Measurements from ENCODE around the gene PIK3R5. TPM values are rescaled to one million over a fixed set of nuclear protein-coding genes. Genes with fewer than 3 reads are reported as not detected.

PIK3R5 gene
- total RNA-seq, 1 donor from 2014 or later, result 0.90 TPM

DNA sequence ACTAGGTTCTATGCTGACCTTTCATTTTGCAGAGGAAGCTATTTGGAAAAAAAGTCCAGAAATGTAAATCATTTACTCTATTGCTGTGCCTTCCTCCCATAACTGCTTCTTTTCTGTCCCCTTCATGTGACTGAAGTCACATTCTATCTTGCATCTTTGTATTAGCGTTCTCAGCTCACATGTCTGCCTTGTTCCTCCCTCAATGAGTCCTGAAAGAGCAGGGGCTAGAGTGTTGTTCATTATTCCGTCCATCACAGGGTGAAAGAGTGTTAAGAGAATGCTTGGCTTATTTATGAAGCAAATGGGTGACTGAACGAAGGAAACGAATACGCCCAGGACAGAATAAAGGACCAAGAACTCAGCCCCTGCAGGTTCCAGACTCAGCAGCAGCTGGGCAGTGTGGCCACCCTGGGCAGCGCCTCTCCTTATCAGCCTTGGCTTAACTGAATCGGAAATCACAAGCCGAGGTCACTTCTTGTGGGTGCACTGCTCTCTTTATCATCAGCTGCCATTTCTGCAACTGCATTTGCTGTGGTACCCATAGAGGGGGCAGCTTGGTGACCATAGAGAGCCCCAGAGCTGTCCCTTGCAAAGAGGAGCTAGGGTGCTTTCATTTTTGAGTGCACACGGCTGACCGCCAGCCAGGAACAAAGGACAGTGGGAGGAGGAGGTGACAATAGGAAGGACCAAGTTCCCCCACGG, 96.2 kb downstream of the PIK3R5 start:
- no peak for DNase-seq (ENCODE audit: low spot score)
- Mint-ChIP-seq H3K27me3 (ENCODE audit: insufficient read depth, low read depth) (peaks cover 8% of the 10 kb centered on the region), H3K27ac (no peak overlapping the region), H3K4me3 (no peak overlapping the region), H3K9me3 (no peaks in the 10 kb centered on the region), H3K4me1 (peaks cover 2% of the 10 kb centered on the region), H3K36me3 (no peaks in the 10 kb centered on the region)
- H3K4me1 ChIP-seq, result no peaks in the 10 kb centered on the region
- H3K27me3 ChIP-seq, result no peaks in the 10 kb centered on the region
- H3K36me3 ChIP-seq, result no peaks in the 10 kb centered on the region
- no peak overlapping the region for H3K9ac ChIP-seq
- no peaks in the 10 kb centered on the region for H4K20me1 ChIP-seq (ENCODE audit: low read depth)
- no peak overlapping the region for H3K27ac ChIP-seq
- no peak overlapping the region for H3K4me2 ChIP-seq
- H2AFZ ChIP-seq (replicated peaks), result no peak overlapping the region
- H3F3A ChIP-seq (ENCODE audit: low read depth), result no peaks in the 10 kb centered on the region
- no peaks in the 10 kb centered on the region for H3K9me3 ChIP-seq (ENCODE audit: low read depth)
- no peak overlapping the region for H3K4me3 ChIP-seq
- H3K79me2 ChIP-seq (ENCODE audit: low read depth), result no peaks in the 10 kb centered on the region
- TF ChIP-seq EZH2 (IDR thresholded peaks at IDR 0.05) (no peak), EZH2phosphoT487 (IDR thresholded peaks at IDR 0.05) (no peak)
- TF ChIP-seq, protein P1, sequence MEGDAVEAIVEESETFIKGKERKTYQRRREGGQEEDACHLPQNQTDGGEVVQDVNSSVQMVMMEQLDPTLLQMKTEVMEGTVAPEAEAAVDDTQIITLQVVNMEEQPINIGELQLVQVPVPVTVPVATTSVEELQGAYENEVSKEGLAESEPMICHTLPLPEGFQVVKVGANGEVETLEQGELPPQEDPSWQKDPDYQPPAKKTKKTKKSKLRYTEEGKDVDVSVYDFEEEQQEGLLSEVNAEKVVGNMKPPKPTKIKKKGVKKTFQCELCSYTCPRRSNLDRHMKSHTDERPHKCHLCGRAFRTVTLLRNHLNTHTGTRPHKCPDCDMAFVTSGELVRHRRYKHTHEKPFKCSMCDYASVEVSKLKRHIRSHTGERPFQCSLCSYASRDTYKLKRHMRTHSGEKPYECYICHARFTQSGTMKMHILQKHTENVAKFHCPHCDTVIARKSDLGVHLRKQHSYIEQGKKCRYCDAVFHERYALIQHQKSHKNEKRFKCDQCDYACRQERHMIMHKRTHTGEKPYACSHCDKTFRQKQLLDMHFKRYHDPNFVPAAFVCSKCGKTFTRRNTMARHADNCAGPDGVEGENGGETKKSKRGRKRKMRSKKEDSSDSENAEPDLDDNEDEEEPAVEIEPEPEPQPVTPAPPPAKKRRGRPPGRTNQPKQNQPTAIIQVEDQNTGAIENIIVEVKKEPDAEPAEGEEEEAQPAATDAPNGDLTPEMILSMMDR (IDR thresholded peaks at IDR 0.05), result no peak

DNA sequence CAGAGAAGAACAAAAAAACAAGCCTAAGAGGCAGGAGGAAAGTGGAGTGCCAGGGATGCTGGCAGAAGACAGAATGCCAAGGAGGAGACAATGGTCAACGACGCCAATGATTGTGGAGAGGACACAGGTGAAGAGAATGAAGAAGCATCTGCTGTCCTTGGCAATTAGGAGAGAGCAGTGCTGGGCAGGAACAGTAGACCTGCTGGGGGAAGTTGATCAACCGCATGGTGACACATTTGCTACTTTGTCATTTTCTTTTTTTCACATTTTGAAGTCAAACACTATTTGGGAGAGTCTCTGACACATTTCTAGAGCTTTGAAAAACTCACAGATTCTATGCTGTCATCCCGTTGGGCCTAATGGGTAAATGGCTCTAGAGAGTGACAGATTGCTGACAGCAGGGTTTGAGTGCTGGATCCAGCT, 97.0 kb downstream of the PIK3R5 start:
- no peaks in the 10 kb centered on the region for H3K9me3 Mint-ChIP-seq

DNA sequence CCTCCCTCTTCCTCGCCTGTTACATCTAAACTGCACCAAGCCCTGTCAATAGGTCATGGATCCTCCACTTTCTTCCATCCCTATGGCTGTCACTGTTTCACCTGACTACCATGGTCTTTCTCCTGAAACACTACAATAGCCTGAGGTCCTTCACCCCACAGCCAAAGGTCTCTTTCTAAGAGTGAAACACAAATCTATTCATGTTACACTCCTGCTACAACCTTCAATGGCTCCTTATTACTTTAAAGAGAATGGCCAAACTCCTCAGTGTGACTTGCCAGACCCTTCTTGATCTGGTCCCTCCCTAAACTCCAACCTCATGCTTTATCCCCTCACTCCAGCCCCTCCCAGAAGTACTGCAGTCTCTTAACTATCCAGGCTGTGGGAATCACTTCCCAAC, 97.4 kb downstream of the PIK3R5 start:
- H3K4me1 Mint-ChIP-seq, result peaks cover under 1% of the 10 kb centered on the region
- H4K20me1 ChIP-seq (ENCODE audit: low read depth), result no peaks in the 10 kb centered on the region
- no peaks in the 10 kb centered on the region for H3K4me1 ChIP-seq
- H3K4me2 ChIP-seq, result no peak overlapping the region
- no peaks in the 10 kb centered on the region for H3F3A ChIP-seq (ENCODE audit: low read depth)
- peaks cover 11% of the 10 kb centered on the region for H3K27me3 Mint-ChIP-seq (ENCODE audit: insufficient read depth, low read depth)
- no peak for TF ChIP-seq EZH2phosphoT487 (IDR thresholded peaks at IDR 0.05)
- no peak for TF ChIP-seq EZH2 (IDR thresholded peaks at IDR 0.05)
- TF ChIP-seq, protein P1 (IDR thresholded peaks at IDR 0.05), result no peak
- H3K36me3 Mint-ChIP-seq, result no peaks in the 10 kb centered on the region
- H3K79me2 ChIP-seq (ENCODE audit: low read depth), result no peaks in the 10 kb centered on the region
- H3K27me3 ChIP-seq, result no peaks in the 10 kb centered on the region
- H3K9me3 Mint-ChIP-seq, result no peaks in the 10 kb centered on the region
- H3K27ac ChIP-seq, result no peak overlapping the region
- no peak overlapping the region for H3K4me3 Mint-ChIP-seq
- no peak overlapping the region for H3K4me3 ChIP-seq
- no peak for DNase-seq (ENCODE audit: low spot score)
- no peaks in the 10 kb centered on the region for H3K36me3 ChIP-seq
- H3K9ac ChIP-seq, result no peak overlapping the region
- no peak overlapping the region for H2AFZ ChIP-seq (replicated peaks)
- no peaks in the 10 kb centered on the region for H3K9me3 ChIP-seq (ENCODE audit: low read depth)
- H3K27ac Mint-ChIP-seq, result no peak overlapping the region

More for the DNA sequence above, 97.0 kb downstream of the PIK3R5 start:
- Histone ChIP-seq H3K9me3 (ENCODE audit: low read depth) (no peaks in the 10 kb centered on the region), H3K27ac (no peak overlapping the region), H3K27me3 (no peaks in the 10 kb centered on the region), H4K20me1 (ENCODE audit: low read depth) (no peaks in the 10 kb centered on the region), H3K79me2 (ENCODE audit: low read depth) (no peaks in the 10 kb centered on the region), H3K9ac (no peak overlapping the region), H3F3A (ENCODE audit: low read depth) (no peaks in the 10 kb centered on the region), H3K4me2 (no peak overlapping the region), H2AFZ (replicated peaks) (no peak overlapping the region), H3K4me1 (no peaks in the 10 kb centered on the region), H3K36me3 (no peaks in the 10 kb centered on the region), H3K4me3 (no peak overlapping the region)
- H3K4me1 Mint-ChIP-seq, result peaks cover 2% of the 10 kb centered on the region
- no peaks in the 10 kb centered on the region for H3K36me3 Mint-ChIP-seq
- no peak overlapping the region for H3K4me3 Mint-ChIP-seq
- DNase-seq (ENCODE audit: low spot score), result no peak
- no peak overlapping the region for H3K27ac Mint-ChIP-seq
- H3K27me3 Mint-ChIP-seq (ENCODE audit: insufficient read depth, low read depth), result peaks cover 9% of the 10 kb centered on the region
- no peak for TF ChIP-seq EZH2 (IDR thresholded peaks at IDR 0.05)
- TF ChIP-seq, protein P1 (IDR thresholded peaks at IDR 0.05), result no peak
- no peak for TF ChIP-seq EZH2phosphoT487 (IDR thresholded peaks at IDR 0.05)
